HG03066 (cell line): Measurements from ENCODE around the gene TMPRSS5.
"Not testable (repeated sequence)": the region's sequence is repeated elsewhere in the genome, so short reads cannot be mapped to it uniquely, and the experiment has no call there.

ENCODE experiments used
- ATAC-seq: cut with Tn5 transposase; IDR thresholded peaks from one replicate; pipeline ENCODE4 v1.9.1; 2021; ENCODE audit warnings: low read depth; ENCODE audit not compliant: unreplicated experiment

The TMPRSS5 gene

GRCh38 chr11:113705871-113706655, at the start of gene TMPRSS5:
Gene TMPRSS5 (minus strand): TSS chr11:113706308. CDS start chr11:113706224, 84 bp downstream.
- ATAC-seq: no peak

GRCh38 chr11:113752932-113753331, 46.8 kb upstream of the TMPRSS5 start:
- ATAC-seq: no peak

DNA sequence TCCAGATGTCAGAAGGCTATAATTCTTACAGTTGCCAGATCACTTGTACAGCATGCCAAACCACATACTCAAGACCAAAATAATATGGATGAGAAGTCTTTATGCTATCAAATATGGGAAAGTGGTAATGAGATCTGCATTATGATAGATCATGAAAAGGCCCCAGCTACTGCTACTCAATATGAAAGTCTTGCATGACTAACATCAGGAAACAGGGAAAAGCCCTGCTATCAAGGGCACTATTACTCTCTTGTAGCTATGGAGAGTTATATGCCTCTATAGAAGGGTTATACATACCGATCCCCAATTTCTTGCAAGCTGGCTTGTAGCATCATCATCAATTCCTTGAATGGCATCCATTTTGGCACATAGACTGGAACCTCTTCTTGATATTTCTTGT, 30.2 kb upstream of the TMPRSS5 start:
- no peak for ATAC-seq

DNA sequence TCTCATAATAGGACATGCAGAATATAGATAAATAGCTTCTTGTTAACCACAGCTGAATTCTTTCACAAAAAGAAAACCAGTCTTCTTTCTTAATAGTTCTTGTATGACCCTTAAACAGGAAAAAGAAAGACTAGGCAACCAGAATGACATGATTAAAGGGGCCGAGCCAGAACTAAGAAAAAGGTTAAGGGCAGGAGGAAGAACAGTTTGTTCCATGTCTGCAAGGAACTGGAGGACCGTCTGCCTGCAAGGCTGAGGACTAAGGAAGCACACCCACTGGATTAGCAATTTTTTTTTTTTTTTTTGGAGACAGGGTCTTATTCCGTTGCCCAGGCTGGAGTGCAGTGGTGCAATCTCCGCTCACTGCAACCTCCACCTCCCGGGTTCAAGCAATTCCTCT, 26.0 kb upstream of the TMPRSS5 start:
- ATAC-seq: no peak

GRCh38 chr11:113730887-113731726, 25.0 kb upstream of the TMPRSS5 start:
- no peak for ATAC-seq

DNA sequence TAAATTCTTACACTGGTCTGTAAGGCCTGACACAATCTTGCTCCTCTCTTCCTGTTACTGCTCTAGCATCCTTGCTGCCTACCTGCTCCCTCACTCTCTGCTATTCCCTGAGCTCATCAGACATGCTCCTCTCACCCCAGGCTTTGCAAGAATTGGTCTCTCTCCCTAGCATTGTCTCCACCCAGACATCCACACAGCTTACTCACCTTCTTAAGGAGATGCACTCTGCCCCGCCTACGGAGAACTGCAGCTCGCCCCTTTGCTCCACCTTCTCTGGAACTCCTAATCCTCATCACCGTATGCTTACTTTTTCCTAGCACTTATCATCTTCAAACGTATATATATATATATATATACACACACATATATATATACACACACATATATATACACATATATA, 23.3 kb upstream of the TMPRSS5 start:
- ATAC-seq: no peak

DNA sequence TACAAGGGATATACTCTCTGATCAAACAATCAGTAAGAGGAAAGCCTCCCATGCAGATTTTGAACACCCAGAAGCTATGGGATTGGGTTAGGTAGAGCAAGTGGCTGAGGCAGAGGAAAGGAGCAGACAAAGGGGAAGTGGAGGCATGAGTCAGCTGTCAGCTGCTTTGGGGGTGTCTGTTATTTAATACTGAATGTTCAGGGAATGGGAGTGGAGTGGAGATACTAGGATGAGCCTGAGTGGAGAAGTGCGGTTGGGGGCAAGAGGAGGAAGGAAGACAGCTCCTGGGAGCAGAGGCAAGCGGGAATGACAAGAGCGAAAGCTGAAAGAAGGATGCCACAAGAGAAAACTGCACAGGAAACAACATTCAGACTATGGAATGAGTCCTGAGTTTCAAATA, 22.7 kb upstream of the TMPRSS5 start:
- no peak for ATAC-seq

DNA sequence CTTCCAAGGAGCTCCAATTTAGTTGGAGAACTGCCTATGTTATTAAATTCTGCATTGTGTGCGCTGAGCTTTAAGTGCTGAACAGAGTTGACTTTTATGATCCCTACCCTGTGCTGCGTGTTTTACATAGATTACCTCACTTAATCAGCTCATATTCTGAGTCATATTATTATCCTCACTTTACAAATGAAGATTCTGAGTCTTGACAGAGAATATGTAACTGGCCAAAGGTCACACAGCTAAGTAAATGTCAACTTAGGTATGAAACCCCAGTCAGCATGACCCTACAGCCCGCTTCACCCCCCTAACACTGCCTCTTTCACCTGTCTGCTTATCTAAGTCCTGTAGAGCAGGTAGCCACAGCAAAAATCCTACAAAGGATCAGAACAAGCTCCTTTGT, 19.8 kb upstream of the TMPRSS5 start:
- no peak for ATAC-seq

DNA sequence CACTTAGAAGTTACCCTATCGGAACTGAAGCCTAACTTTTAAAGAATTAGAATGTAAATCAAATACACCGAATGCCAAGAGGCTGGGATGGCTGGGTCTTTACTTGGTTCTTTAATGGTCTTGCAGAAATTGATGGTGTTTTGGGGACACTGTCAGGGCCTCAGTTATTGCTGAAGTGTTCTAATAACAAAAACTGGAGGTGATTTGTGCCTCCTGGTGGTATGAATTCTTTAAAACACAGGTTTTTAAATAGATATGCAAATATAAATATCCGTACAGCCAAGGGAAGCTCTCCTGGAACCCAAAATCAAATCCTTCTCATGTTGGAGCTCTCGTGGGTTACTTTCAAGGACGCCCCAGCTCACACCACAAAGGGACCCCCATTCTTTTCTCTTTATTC, 19.3 kb upstream of the TMPRSS5 start:
- no peak for ATAC-seq

DNA sequence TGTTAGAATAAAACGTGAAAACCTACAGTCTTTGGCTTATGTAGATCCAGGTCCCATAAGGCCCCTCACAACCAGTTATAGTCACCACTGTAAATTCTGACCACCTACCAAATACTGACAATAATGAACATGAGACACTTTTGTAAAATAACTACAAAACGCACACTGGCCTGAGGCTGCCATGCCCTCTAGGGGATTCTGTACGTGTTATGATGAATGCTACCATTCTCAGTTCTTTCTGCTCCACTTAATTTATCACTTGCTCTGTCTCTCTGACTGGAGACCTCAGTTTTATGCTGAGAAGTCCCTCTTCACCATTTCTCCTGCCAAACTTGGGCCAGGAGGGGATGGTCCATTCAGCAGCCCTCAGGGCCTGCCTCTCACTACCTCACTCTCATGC, 18.7 kb upstream of the TMPRSS5 start:
- ATAC-seq: no peak

DNA sequence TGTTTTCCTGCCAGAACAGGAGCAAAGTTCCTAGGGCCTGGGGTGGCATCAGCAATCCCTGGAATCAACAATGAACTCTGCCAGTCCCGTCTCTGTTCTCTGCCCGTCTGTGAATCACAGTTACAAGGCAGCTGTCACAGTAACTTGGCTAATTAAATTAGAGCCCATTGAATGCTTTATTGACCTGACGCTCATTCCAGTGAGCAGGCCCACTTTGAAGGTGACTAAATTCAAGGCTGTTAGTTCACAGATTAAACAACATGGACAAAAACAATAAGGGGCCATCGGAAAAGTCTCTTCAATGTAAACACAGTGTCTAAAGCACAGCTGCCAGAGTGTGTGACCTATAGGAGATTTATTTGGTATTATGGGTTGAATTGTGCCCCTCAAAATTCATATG, 17.7 kb upstream of the TMPRSS5 start:
- ATAC-seq: no peak

DNA sequence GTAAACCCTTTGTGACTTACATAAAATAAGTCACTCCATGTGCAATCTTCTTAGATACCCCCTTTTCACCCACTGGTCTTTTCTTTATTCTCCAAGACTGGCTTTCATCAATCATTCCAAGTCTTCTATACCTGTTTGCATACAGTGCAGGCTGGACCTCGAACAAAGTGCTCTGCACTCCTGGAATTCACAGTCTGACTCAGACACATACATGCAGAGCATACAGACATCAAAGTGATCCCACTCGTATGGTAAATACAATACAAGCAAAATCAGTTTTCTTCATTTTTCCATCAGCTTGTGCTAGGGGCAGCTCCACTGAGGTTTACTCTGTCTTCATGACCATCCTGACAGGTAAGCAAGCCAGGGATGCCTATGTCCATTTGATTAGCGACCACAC, 16.8 kb upstream of the TMPRSS5 start:
- no peak for ATAC-seq

DNA sequence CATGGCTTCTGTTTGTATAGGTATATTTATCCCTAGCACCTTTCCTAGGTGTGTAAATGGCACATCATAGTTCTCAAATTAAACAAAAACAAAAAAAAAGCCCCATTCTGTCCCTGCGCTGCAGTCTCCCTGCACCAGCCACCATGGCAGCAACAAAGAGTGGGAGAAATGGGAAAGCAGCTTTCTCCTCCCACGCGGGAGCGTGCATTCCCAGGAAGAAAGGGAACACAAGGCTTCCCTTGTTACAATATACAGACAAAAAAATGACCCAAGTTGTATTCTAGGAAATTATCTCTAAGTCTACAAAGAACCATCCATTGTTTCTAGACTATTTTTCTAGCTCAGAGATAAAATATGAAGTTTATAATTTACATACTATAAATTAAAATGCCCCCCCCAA, 16.1 kb upstream of the TMPRSS5 start:
- ATAC-seq: no peak

GRCh38 chr11:113721462-113722066, 15.5 kb upstream of the TMPRSS5 start:
- ATAC-seq: no peak

DNA sequence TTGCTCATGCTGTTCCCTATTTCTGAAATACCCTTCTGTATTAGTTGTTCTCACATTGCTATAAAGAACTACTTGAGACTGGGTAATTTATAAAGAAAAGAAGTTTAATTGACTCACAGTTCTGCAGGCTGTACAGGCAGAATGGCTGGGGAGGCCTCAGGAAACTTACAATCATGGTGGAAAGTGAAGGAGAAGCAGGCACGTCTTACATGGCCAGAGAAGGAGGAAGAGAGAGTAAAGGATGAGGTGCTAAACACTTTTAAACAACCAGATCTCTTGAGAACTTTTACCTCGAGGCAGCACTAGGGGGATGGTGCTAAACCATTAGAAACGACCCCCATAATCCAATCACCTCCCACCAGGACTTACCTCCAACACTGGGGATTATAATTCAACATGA, 14.4 kb upstream of the TMPRSS5 start:
- not testable (repeated sequence) for ATAC-seq

DNA sequence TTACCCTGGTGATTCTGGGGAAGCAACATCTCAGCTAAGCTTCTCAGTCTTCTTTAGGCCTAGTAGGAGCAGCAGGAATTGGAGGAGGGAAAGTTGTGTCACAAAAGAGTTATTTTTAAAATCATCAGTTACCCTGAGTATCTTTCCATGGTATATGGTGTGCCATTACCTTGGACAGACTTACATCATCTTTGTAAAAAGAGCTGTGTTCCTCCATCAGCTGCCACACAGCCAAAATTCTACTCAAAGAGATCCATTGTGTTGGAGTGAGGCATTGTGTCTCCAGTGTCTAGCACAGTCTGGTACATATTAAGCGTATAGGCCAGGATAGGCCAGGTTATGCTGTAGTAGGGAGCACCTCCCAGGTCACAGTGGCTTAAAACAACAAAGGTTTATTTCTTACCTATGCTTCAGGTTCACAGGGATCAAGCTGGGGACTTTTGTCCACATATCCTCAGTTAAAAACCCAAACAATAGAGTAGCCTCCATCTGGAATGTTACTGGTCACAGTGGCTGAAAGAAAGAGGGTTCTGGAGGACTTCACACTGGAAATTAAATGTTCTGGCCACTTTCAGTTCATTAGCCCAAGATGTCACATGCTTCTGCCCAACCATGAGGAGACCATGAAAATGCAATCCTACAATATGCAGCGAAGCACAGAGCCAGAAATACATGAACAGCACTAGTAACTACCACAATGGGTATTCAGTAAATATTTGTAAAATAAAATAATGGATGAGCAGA, 9.9 kb upstream of the TMPRSS5 start:
- no peak for ATAC-seq

- ATAC-seq: no peak
Observed at GRCh38 chr11:113715273-113715672, 9.2 kb upstream of the TMPRSS5 start.

DNA sequence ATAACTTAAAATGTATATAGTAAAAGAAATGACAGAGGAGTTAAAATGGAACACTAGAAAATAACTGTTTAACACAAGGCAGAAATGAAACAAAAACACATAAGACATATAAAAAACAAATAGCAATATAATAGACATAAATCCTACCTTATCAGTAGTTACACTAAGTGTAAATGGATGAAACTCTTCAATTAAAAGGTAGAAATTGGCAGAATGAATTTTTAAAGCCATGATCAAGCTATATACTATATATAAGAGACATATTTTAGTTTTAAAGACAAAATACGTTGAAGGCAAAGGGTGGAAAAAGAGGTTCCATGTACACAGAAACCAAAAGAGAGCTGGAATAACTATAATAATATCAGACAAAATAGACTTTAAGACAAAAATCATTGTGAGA, 4.9 kb upstream of the TMPRSS5 start:
- no peak for ATAC-seq

- not testable (repeated sequence) for ATAC-seq
Observed at GRCh38 chr11:113703551-113703950, 2.6 kb downstream of the TMPRSS5 start.

DNA sequence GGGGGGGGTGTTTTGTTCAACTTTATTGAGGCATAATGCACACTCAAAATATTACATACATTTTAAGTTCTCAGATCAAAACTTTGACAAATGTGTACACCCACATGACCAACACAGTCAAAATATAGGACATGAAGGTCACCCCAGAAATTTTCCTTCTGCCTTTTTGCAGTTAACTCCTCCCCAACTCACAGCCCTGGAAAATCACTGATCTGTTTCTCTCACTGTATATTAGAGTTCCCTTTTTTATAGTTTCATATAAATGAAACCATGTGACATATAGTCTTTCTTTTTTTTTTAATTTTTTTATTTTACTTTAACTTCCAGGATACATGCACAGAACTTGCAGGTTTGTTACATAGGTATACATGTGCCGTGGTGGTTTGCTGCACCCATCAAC, 4.6 kb downstream of the TMPRSS5 start:
- no peak for ATAC-seq

- no peak for ATAC-seq
Observed at GRCh38 chr11:113698515-113698914, 7.6 kb downstream of the TMPRSS5 start.
